ENCODE measurements around the gene SLC25A41.
A peak's percentile ranks its signal among the peaks of the same experiment; 100 is the strongest.

The SLC25A41 gene

GRCh38 chr19:6425732-6426620, 7.6 kb downstream of the SLC25A41 start:
- no peak for DNase-seq

GRCh38 chr19:6424939-6425731, 8.4 kb downstream of the SLC25A41 start:
- peak; percentile 100 for DNase-seq

GRCh38 chr19:6424195-6424938, 9.2 kb downstream of the SLC25A41 start, which contains the start of gene KHSRP:
TSS of gene KHSRP (minus strand) at chr19:6424811. CDS start at chr19:6424701, 110 bp downstream.
- DNase-seq = no peak

- no peak for DNase-seq
These were observed 9.9 kb downstream of the SLC25A41 start for GRCh38 chr19:6423499-6424194.

GRCh38 chr19:6421075-6422014, 12.2 kb downstream of the SLC25A41 start:
- DNase-seq = no peak

GRCh38 chr19:6418562-6418932, 15.0 kb downstream of the SLC25A41 start:
- no peak for DNase-seq

GRCh38 chr19:6417713-6418561, 15.6 kb downstream of the SLC25A41 start:
- peak in 1 of 2 experiments; percentile 15 for DNase-seq

- no peak for DNase-seq
These were observed 16.7 kb downstream of the SLC25A41 start for GRCh38 chr19:6416658-6417405.

- no peak for DNase-seq
These were observed 17.9 kb downstream of the SLC25A41 start for GRCh38 chr19:6415591-6416190.

GRCh38 chr19:6414793-6415590, 18.6 kb downstream of the SLC25A41 start:
- no peak for DNase-seq

- no peak for DNase-seq
These were observed 19.6 kb downstream of the SLC25A41 start for GRCh38 chr19:6413721-6414643.

- no peak for DNase-seq
These were observed 20.3 kb downstream of the SLC25A41 start for GRCh38 chr19:6413291-6413690.

- DNase-seq = no peak
These were observed 21.0 kb downstream of the SLC25A41 start for GRCh38 chr19:6412447-6413091.

- DNase-seq = no peak
These were observed 21.5 kb downstream of the SLC25A41 start for GRCh38 chr19:6412061-6412446.

GRCh38 chr19:6409346-6409745, 24.2 kb downstream of the SLC25A41 start:
- DNase-seq = no peak

GRCh38 chr19:6406401-6406800, 27.2 kb downstream of the SLC25A41 start:
- no peak for DNase-seq
